Sciatic nerve (tissue), 2 donors: ENCODE results near the gene STARD3NL. TPM values are rescaled to one million over a fixed set of nuclear protein-coding genes. Genes with fewer than 3 reads are reported as not detected.
A peak's percentile ranks its signal among the peaks of the same experiment; 100 is the strongest.
"Not testable (repeated sequence)": the region's sequence is repeated elsewhere in the genome, so short reads cannot be mapped to it uniquely, and the experiment has no call there.

Experiments
- ATAC-seq: fragments of 200-7000 bp; cut with Tn5 transposase; one replicate; pipeline ENCODE4 v1.9.1; 2020; ENCODE audit warnings: mild to moderate bottlenecking, moderate library complexity
- DNase-seq: peaks from one replicate; pipeline ENCODE4 v3.0.0-alpha.2; 2020; ENCODE audit warnings: low spot score
- intact Hi-C: fragments of 100-400 bp; cut with DNase I; formaldehyde crosslinking; loops from one replicate; pipeline ENCODE4 v1.14.2; 2022
- total RNA-seq: library from RNA; stranded (reverse); fragmentation: NEBNext Ultra II Directional; extraction: Animal tissue kit (Norgen Biotek cat#: 25700); gene quantifications from one replicate; pipeline ENCODE4 v1.2.1, GENCODE V29; 2021
- donor health status: DM: no; HTN: no; CAD: no.
- donor health status: DM: no; HTN: no; CAD: no.

Gene STARD3NL, protein sequence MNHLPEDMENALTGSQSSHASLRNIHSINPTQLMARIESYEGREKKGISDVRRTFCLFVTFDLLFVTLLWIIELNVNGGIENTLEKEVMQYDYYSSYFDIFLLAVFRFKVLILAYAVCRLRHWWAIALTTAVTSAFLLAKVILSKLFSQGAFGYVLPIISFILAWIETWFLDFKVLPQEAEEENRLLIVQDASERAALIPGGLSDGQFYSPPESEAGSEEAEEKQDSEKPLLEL
- 37.7 TPM for total RNA-seq

DNA sequence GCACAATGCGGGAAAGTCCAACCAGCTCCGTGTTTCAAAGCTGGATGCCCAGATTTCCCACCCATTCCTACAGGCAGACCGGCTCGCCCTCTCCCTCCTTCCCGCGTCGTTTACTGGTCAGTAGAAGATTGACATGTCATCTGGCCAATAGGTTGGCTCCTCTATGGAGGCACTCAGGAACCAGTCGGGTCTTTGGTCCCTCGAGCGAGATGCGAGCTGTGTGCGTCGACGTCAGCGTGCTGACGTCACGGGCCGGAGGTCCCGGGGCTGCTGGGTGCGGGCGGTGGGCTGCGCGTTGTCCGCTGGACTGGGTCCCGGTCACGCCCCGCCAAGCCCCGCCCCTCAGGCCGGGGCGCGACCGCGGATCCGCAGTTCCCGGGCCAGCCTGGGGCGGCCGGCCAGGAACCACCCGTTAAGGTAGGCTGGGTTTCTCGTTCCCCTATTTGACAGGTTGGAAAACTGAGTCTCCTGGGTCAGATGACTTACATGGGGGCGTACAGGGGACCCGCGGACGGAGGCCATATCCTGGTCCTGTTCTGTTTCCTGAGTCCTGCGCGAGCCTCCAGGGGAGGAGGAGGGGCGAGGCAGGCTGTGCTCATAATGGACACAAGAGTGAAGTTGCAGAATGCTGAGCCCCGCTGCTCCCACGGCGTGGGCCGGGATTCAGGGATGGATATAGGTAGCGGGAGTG is at the start of gene STARD3NL:
TSS of gene STARD3NL (plus strand) at position 242 of the 691 bp plus-strand sequence. CDS start 29,260 bp downstream, outside the sequence.
- ATAC-seq (peak; percentile 99), DNase-seq (peak; percentile 95)
- intact Hi-C loops: no loop called here

GRCh38 chr7:38129162-38129561 is 48.9 kb upstream of the STARD3NL start:
- DNase-seq (no peak), ATAC-seq (no peak)
- intact Hi-C loops: no loop called here

DNA sequence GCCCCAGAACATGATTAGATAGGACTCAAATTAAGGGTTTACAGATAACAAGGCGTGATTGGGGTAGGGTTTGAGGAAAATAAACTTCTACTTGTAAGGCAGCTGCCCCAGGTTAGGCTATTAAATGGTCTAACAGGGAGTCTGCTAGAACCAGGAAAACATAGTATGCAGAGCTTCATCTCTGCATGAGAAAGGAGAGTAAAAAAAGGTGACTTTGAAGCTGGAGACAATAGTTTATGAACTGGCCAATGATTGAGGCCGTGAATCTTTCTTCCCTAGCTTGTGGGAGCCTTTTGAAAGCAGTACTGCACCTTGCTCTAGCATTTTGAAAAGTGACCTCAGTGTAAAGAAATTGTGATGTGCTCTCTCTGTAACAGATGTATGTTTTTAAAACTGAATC is 48.5 kb upstream of the STARD3NL start:
- intact Hi-C loops: no loop called here
- ATAC-seq (no peak), DNase-seq (no peak)

DNA sequence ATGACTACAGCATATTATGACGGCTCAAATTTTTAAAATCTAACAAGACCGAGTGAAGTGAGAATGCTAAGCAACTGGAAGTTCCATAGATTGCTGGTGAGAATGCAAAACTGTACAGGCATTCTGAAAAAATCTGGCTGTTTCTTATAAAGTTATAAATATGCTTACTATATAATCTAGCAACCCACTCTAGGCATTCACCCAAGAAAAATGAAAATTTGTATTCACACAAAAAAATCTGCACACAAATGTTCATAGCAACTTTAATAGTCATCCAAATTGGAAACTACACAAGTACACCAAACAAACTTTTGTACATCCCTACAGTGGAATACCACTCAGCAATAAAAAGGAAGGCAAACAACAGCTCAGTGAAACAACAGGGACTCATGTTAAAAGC is 39.9 kb upstream of the STARD3NL start:
- DNase-seq: no peak
- intact Hi-C loops: no loop called here
- no peak for ATAC-seq

DNA sequence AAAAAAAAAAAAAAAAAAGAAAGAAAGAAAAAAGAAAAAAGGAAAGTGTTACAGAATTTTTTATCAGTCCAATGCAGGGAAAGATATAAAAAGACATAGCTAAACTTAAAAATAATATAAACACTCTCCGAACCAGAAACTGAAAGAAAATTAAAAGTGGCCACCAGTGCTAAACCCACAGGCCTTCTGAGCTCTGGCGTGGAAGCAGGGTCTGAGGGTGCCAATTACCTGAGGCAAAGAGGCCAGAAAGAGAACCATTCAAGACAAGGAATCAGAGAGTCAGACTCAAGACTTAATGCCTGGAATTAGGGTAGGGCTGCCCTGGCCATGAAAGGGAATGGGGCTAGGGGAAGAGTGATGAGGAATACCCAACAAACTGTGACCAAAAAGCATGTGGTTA is 36.9 kb upstream of the STARD3NL start:
- ATAC-seq: no peak
- DNase-seq: no peak
- intact Hi-C loops: no loop called here

DNA sequence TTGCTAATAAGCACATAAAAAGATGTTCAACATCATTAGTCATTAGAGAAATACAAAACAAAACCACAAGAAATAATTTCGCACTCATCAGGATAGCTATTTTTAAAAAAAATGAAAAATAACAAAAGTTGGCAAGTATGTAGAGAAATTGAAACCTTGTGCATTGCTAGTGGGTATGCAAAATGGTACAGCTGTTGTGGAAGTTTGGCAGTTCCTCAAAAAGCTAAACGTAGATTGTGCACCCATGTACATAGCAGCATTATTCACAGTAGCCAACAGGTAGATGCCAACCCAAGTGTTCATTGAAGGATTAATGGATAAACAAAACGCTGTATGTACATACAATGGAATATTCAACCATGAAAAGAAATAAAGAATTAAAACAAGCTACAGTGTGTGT is 35.3 kb upstream of the STARD3NL start:
- DNase-seq: no peak
- intact Hi-C loops: no loop called here
- ATAC-seq: no peak

- no peak for DNase-seq
- no peak for ATAC-seq
- intact Hi-C loops: no loop called here
Observed at GRCh38 chr7:38147005-38147404, 31.0 kb upstream of the STARD3NL start.

- ATAC-seq (no peak), DNase-seq (no peak)
- intact Hi-C loops: no loop called here
Observed at GRCh38 chr7:38151556-38151955, 26.5 kb upstream of the STARD3NL start.

DNA sequence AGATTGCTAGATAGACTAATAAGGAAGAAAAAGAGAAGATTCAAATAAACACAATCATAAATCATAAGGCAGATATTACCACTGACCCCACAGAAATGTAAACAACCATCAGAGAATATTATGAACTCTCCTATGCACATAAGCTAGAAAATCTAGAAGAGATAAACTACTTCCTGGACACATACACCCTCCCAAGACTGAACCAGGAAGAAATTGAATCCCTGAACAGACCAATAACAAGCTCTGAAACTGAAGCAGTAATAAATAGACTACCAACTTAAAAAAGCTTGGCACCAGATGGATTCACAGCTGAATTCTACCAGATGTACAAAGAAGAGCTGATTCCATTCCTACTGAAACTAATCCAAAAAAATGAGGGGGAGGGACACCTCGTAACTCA is 24.5 kb upstream of the STARD3NL start:
- ATAC-seq: no peak
- intact Hi-C loops: no loop called here
- no peak for DNase-seq

- intact Hi-C loops: no loop called here
- DNase-seq (no peak), ATAC-seq (no peak)
Observed at GRCh38 chr7:38154278-38154677, 23.8 kb upstream of the STARD3NL start.

DNA sequence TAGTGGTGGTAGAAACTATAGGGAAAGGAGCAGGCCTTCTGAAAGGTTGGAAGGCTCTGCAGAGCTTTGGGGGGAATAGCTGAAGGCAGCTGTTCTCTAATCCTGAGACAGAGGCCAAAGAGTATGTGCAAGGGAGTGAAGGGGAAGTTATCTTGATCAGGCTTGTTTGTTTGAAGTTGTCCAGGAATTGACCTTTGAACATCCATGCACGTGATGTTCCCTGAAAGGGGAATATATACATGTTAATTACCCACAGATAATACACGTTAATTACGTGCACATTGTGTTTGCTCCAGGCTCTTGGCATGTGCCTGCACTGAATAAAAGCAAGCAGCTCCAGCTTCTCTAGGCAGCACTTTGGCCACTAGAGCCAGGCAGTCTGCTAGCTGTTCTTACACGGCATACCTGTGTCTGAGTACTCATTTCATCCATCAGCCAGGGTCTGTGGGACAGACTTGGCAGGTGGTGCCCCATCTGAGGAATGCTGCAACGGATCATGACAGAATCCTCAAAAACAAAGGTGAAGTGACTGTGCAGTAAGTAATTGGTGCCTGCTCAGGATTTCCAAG is 18.0 kb upstream of the STARD3NL start:
- intact Hi-C loops: no loop called here
- DNase-seq: no peak
- ATAC-seq: no peak

GRCh38 chr7:38162036-38162435 is 16.0 kb upstream of the STARD3NL start:
- intact Hi-C loops: no loop called here
- ATAC-seq (no peak), DNase-seq (no peak)

GRCh38 chr7:38163671-38164070 is 14.4 kb upstream of the STARD3NL start:
- intact Hi-C loops: no loop called here
- DNase-seq: no peak
- ATAC-seq: no peak

DNA sequence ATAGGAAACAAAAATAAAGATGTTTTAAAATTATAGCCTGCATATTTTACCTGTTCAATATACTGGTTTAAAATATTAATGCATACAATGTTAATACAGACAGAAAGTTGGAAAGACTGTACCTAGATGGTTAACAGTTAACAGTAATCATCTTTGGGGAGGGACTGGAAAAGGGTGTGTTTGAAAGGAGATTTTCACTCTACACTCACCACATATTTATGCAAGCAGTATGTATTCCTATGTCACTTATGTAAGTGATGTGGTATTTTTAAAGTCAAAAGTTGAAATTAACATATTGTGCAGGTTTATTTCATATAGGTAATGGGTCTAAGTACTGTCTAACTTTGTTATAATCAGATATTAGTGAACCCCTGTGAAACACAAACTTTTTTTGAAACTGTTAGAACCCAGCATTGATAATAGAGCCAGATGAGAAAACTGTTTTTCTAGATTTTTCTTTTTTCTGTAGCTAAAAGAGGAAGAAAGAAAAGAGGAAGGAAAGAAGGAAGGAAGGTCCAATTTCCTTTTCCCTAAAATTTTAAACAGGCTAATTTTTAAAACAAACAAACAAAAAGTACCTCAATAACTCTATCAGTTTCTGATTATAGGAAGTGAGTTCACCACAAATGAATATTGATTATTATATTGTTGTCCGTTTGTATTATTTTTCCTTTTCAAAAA is 9.0 kb upstream of the STARD3NL start:
- ATAC-seq (no peak), DNase-seq (no peak)
- intact Hi-C loops: no loop called here

- ATAC-seq: peak; percentile 93
- DNase-seq: peak; percentile 69
- intact Hi-C loops: no loop called here
Observed at GRCh38 chr7:38169847-38170246, 8.2 kb upstream of the STARD3NL start.

GRCh38 chr7:38171623-38172391 is 6.2 kb upstream of the STARD3NL start:
- ATAC-seq: no peak
- intact Hi-C loops: no loop called here
- no peak for DNase-seq

- ATAC-seq, intact Hi-C loops, DNase-seq: not testable (repeated sequence)
Observed at GRCh38 chr7:38175547-38175946, 2.5 kb upstream of the STARD3NL start.

- ATAC-seq: no peak
- intact Hi-C loops: no loop called here
- DNase-seq: no peak
Observed at GRCh38 chr7:38177621-38178003, 433 bp upstream of the STARD3NL start.

GRCh38 chr7:38178695-38179344 is 775 bp downstream of the STARD3NL start:
- no peak for DNase-seq
- intact Hi-C loops: no loop called here
- ATAC-seq: peak; percentile 65
